HEK293T (cell line): Measurements from ENCODE around the gene BRCA2.

Experiments used
- BHLHE40 ChIP-seq: fragments of 450-650 bp; IDR thresholded peaks from 2 replicates; pipeline ENCODE4 v1.6.1; 2016; ENCODE audit warnings: mild to moderate bottlenecking, moderate library complexity, borderline replicate concordance
- FOXK2 ChIP-seq: fragments of 450-650 bp; IDR thresholded peaks from 2 replicates; pipeline ENCODE4 v1.6.1; 2016; ENCODE audit warnings: mild to moderate bottlenecking
- FOXM1 ChIP-seq: fragments of 450-650 bp; IDR thresholded peaks from 2 replicates; pipeline ENCODE4 v1.6.1; 2017; ENCODE audit warnings: mild to moderate bottlenecking, borderline replicate concordance
- SP1 ChIP-seq: fragments of 450-650 bp; IDR thresholded peaks from 2 replicates; pipeline ENCODE4 v1.6.1; 2017

- TF ChIP-seq SP1 (no peak), FOXK2 (no peak), FOXM1 (no peak), BHLHE40 (no peak)
Measured at GRCh38 chr13:32409561-32410421, 94.5 kb downstream of the BRCA2 start.
